NCI-H2196 treated with DMSO at 0.1 percent for 48 hours (cell line): ENCODE results near the gene STX18.
"Not testable (repeated sequence)": the region's sequence is repeated elsewhere in the genome, so short reads cannot be mapped to it uniquely, and the experiment has no call there.

Source experiments
- DNase-seq: peaks from one replicate; lab custom pipeline; 2025; ENCODE audit not compliant: unreplicated experiment; lab: John Stamatoyannopoulos, UW

STX18 gene

GRCh38 chr4:4555916-4556315 lies 14.1 kb upstream of the STX18 start:
- no peak for DNase-seq

- DNase-seq = no peak
Observed at GRCh38 chr4:4554234-4554633, 12.4 kb upstream of the STX18 start.

- DNase-seq = not testable (repeated sequence)
Observed at GRCh38 chr4:4552042-4552441, 10.2 kb upstream of the STX18 start.

- not testable (repeated sequence) for DNase-seq
Observed at GRCh38 chr4:4550161-4550560, 8.3 kb upstream of the STX18 start.

GRCh38 chr4:4549534-4549933 lies 7.7 kb upstream of the STX18 start:
- DNase-seq = no peak

GRCh38 chr4:4542774-4543485 lies 1.1 kb upstream of the STX18 start:
- DNase-seq = no peak

GRCh38 chr4:4541040-4541631 lies 712 bp downstream of the STX18 start:
- DNase-seq = no peak

GRCh38 chr4:4539481-4539880 lies 2.4 kb downstream of the STX18 start:
- DNase-seq = no peak

- no peak for DNase-seq
Observed at GRCh38 chr4:4535590-4535989, 6.3 kb downstream of the STX18 start.

GRCh38 chr4:4534515-4535145 lies 7.2 kb downstream of the STX18 start:
- DNase-seq = no peak

GRCh38 chr4:4533461-4534169 lies 8.2 kb downstream of the STX18 start:
- no peak for DNase-seq

- DNase-seq = no peak
Observed at GRCh38 chr4:4532371-4533154, 9.3 kb downstream of the STX18 start.

- DNase-seq = no peak
Observed at GRCh38 chr4:4529392-4529791, 12.5 kb downstream of the STX18 start.

- DNase-seq = no peak
Observed at GRCh38 chr4:4526401-4526800, 15.4 kb downstream of the STX18 start.

- DNase-seq = no peak
Observed at GRCh38 chr4:4524364-4524763, 17.5 kb downstream of the STX18 start.

- no peak for DNase-seq
Observed at GRCh38 chr4:4521731-4522130, 20.1 kb downstream of the STX18 start.

GRCh38 chr4:4521136-4521535 lies 20.7 kb downstream of the STX18 start:
- no peak for DNase-seq

- DNase-seq = no peak
Observed at GRCh38 chr4:4519297-4519894, 22.5 kb downstream of the STX18 start.

GRCh38 chr4:4518747-4519146 lies 23.1 kb downstream of the STX18 start:
- DNase-seq = no peak

- DNase-seq = no peak
Observed at GRCh38 chr4:4514786-4515185, 27.1 kb downstream of the STX18 start.

- DNase-seq = no peak
Observed at GRCh38 chr4:4512282-4512681, 29.6 kb downstream of the STX18 start.
